Astrocyte of the hippocampus (primary cell): ENCODE measurements around the gene MRPL17.
A peak's percentile ranks its signal among the peaks of the same experiment; 100 is the strongest.

ENCODE experiments used
- DNase-seq: peaks from one replicate; pipeline ENCODE4 v3.0.0; 2011; ENCODE audit warnings: low read depth, low spot score

MRPL17 gene

GRCh38 chr11:6655020-6655789 is 27.9 kb downstream of the MRPL17 start:
- peak; percentile 53 for DNase-seq

DNA sequence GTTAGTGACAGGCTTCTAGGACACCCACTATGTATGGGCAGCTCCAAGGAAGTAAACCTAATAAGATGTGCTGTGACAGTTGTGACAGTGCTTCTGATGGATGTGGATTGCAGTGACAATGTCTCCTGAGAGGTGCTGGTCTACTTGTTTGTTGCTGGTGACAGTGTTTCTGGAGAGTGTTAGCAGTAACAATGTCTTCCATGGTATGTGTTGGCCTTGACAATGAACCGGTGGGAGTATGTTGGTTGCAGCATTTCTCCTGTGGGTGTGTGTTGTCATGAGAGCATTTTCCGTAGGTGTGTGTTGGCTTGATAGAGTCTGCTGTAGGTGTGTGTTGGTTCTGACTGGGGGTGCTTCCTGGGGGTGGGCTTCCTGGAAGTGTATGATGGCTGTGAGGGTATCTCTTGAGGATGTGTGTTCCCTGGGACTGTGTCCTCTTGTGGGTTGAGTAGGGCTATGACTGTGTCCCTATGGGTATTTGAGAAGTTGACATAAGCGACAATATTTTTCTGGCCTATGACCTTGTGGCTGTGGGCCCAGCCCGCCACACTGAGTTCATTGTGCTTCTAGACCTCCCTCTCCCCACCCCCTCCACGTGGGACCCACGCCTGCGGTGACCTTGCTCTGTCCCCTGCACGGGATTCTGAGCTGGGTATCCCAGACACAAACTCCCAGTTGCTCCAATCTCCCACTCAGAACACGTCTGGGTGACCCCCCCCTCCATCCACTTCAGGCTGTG is 28.7 kb downstream of the MRPL17 start:
- DNase-seq: peak; percentile 20

DNA sequence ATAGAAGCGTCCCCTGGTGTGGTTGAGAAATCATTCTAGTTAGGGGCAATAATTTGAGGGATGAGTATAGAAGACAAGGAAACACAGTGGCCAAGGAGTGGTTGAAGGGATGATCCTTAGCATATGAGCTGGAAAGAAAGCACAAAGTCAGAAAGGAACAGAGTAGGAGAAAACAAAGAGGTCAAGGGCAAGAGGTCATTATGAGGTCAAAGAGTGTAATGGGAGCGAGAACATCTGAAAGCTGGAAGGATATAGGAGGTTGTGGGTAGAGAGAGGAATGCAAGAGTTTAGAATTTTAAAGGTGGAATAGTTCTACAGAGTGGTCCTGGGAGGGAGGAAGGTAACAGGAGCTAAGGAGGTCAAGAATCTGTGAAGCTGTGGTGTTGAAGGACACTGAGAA is 29.5 kb downstream of the MRPL17 start:
- no peak for DNase-seq

GRCh38 chr11:6653097-6653496 is 30.0 kb downstream of the MRPL17 start:
- no peak for DNase-seq

DNA sequence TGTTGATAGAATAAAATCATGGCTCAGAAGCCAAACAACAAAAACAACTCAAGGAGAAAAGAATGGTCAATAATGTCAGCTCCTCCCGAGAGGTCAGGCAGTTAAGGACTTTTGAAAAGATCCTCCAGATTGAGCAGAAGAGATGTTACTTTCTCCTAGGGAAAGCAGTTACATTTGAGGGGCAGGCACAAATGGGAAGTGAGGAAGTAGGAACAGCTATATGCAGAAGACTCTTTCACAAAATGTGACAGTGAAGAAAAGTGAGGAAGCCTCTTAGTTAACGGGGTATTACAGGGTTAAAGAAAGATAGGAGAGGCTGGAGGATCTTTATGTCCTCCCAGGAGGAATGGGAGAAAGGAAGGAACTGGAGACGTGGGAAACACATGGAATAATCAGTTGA is 31.0 kb downstream of the MRPL17 start:
- DNase-seq: no peak

DNA sequence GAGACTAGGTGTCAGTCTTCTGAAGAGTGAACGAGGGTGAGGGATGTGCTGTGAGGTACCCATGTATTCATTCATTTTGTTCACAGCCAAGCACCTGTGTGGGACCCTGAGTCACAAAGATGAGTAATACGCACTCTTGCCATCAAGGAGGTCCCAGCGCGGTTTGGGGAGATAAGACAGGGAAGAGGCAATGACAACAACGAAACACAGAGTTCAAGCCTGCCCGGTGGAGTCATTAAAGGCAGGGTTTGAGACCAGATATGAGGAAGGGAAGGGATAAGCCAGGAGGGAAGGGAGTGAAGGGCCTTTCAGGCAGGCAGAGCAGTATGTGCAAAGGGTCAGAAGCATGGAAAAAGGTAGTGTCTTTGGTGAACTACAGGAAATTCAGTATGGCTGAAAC is 32.2 kb downstream of the MRPL17 start:
- DNase-seq: no peak

- DNase-seq: no peak
These were observed 33.0 kb downstream of the MRPL17 start for GRCh38 chr11:6650104-6650503.

- no peak for DNase-seq
These were observed 34.6 kb downstream of the MRPL17 start for GRCh38 chr11:6648501-6648900.

- DNase-seq: no peak
These were observed 35.3 kb downstream of the MRPL17 start for GRCh38 chr11:6647836-6648235.

- peak; percentile 39 for DNase-seq
These were observed 36.0 kb downstream of the MRPL17 start for GRCh38 chr11:6646918-6647679.

DNA sequence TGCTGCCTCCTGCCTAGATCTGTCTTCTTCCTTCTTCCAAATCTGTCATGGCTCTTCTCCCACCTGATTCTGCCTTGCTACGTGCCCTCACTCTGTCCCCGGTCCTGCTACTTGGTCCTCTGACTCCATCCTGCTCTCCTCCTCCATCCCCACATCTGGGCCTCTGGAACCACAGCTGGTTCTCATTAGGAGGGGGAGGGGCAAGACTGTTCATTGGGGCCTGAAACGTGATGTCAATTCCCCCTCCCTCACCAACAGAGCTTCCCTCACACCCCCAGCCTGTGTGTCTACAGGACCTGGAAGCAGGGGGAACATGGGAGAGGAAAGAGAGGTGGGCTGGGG is 36.6 kb downstream of the MRPL17 start:
- DNase-seq: no peak

GRCh38 chr11:6646071-6646470 is 37.1 kb downstream of the MRPL17 start:
- no peak for DNase-seq

DNA sequence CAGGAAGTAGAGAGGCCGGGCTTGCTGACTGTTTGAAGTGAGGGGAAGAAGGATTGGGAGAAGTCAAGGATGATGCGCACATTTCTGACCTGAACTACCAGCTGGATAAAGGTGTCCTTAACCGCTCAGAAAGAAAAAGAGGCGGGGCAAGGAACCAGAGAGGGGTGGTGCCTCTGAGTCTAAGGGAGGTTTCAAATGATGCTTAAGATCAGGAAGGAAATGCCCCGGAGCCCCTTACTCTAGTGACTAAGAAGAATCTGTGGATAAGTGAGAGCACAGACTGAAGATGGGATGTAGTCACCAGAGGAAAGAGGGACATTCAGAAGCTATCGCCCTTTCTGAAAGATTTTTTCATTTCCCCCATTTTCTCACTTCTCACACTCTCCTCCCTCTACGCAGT is 40.2 kb downstream of the MRPL17 start:
- DNase-seq: no peak

GRCh38 chr11:6640985-6641701 is 42.0 kb downstream of the MRPL17 start:
- DNase-seq: no peak

- no peak for DNase-seq
These were observed 42.8 kb downstream of the MRPL17 start for GRCh38 chr11:6640036-6640984.

GRCh38 chr11:6638429-6638828 is 44.7 kb downstream of the MRPL17 start:
- no peak for DNase-seq

- peak; percentile 36 for DNase-seq
These were observed 45.3 kb downstream of the MRPL17 start for GRCh38 chr11:6637871-6638270.

DNA sequence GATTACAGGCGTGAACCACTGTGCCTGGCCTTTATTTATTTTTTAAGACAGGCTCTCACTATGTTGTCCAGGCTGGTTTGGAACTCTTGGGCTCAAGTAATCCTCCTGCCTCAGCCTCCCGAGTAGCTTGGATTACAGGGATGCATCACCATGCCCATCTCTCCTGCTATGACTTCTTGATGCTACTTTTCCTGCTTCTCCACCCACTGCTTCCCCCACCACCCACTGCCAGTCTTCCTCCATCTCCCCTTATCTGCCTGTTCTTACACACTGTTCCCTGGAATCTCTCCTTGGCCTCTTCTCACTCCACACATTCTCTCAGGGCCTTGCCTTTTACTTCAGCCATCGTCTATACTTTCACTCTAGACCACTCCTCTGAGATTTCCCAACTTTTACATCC is 46.7 kb downstream of the MRPL17 start:
- DNase-seq: no peak

DNA sequence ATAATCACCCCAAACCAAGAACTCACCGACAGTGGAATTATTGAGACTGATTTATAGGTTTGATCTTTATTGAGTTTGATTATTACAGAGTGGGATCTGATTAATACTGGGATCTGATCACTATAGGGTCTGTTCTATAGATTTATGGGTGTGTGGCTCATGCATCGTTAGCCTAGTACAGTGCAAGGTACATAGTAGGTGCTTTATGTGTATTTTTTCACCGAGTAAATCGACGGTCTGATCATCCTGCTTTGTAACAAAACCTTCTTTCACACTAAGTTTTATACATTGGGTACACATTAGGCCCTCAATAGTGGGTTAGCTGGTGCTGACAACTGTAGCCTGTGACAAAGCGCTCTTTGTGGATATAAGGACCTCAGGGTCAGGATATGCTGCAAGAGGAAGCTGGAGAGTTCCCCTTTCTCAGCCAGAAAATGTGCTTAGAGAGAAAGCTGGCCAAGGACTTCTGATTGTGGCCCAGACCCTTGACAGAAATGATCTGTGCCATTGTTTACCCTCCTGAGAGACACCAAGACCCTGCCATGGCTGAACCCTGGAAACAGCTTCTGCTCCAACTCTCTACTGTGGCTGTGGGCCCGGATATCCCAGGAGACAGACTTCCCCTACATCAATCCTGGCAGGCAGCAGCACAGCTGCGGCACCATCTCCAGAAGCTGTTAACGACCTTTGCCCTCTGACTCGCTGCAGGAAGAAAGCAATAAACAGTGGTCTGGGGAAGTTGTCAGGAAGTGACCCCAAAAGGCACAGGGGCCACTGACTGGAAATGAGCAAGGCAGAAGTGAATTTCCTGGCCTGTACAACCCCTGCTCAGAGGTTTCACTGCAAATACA is 47.8 kb downstream of the MRPL17 start:
- DNase-seq: no peak

GRCh38 chr11:6634534-6634933 is 48.6 kb downstream of the MRPL17 start:
- no peak for DNase-seq
